WTC11 (cell line): ENCODE measurements around the gene ZBTB25. TPM values are rescaled to one million over a fixed set of nuclear protein-coding genes. Genes with fewer than 3 reads are reported as not detected.

Experiments
- ATAC-seq: fragments of 200-7000 bp; cut with Tn5 transposase; 2 replicates; pipeline ENCODE4 v1.10.0; 2021; ENCODE audit warnings: mild to moderate bottlenecking, moderate library complexity
- CTCF ChIA-PET: fragments of 300-600 bp; sonication (Branson Sonifier 250); formaldehyde crosslinking; loops from one replicate; lab custom pipeline; 2021; ENCODE audit warnings: antibody characterized with exemption; lab: Charles Lee
- POLR2A ChIA-PET: fragments of 350-600 bp; sonication (Branson Sonifier 250); formaldehyde crosslinking; loops from one replicate; lab custom pipeline; 2021; ENCODE audit warnings: antibody characterized with exemption; lab: Charles Lee
- DNase-seq: peaks from one replicate; pipeline ENCODE4 v3.0.0; 2021; ENCODE audit warnings: low spot score
- H3K27ac Mint-ChIP-seq: 2 replicates; pipeline ENCODE4 v1.8.0; 2021; ENCODE audit warnings: mixed read lengths
- H3K27me3 Mint-ChIP-seq: 2 replicates; pipeline ENCODE4 v1.8.0; 2021; ENCODE audit warnings: low read depth, mild to moderate bottlenecking, moderate library complexity, mixed read lengths
- H3K36me3 Mint-ChIP-seq: 2 replicates; pipeline ENCODE4 v1.8.0; 2021; ENCODE audit warnings: mixed read lengths
- H3K4me1 Mint-ChIP-seq: 2 replicates; pipeline ENCODE4 v1.8.0; 2022; ENCODE audit warnings: mixed read lengths
- H3K4me3 Mint-ChIP-seq: 2 replicates; pipeline ENCODE4 v1.8.0; 2021; ENCODE audit warnings: mild to moderate bottlenecking, moderate library complexity, mixed read lengths
- H3K9me3 Mint-ChIP-seq: 2 replicates; pipeline ENCODE4 v1.8.0; 2021; ENCODE audit warnings: mixed read lengths
- AFF4 ChIP-seq: sonication (generic); formaldehyde crosslinking; IDR thresholded peaks from 2 replicates; pipeline ENCODE4 v1.8.1; 2023; ENCODE audit warnings: mild to moderate bottlenecking, missing genetic modification reagents, borderline replicate concordance
- ARID4B ChIP-seq: sonication (generic); formaldehyde crosslinking; IDR thresholded peaks from 2 replicates; pipeline ENCODE4 v1.8.0; 2023; ENCODE audit warnings: missing genetic modification reagents, mild to moderate bottlenecking, borderline replicate concordance
- ATF1 ChIP-seq: sonication (generic); formaldehyde crosslinking; IDR thresholded peaks from 2 replicates; pipeline ENCODE4 v1.8.1; 2023; ENCODE audit warnings: mild to moderate bottlenecking, moderate library complexity, missing genetic modification reagents
- ESRRA ChIP-seq: sonication (generic); formaldehyde crosslinking; IDR thresholded peaks from 2 replicates; pipeline ENCODE4 v1.8.1; 2022; ENCODE audit warnings: mild to moderate bottlenecking, missing genetic modification reagents, borderline replicate concordance
- HMGA2 ChIP-seq: fragments of 250-450 bp; sonication (Bioruptor Pico); IDR thresholded peaks from 2 replicates; pipeline ENCODE4 v1.4.0; 2021; ENCODE audit warnings: mild to moderate bottlenecking, moderate library complexity
- IRF2 ChIP-seq: sonication (generic); formaldehyde crosslinking; IDR thresholded peaks from 2 replicates; pipeline ENCODE4 v1.8.0; 2022; ENCODE audit warnings: low read depth, missing genetic modification reagents, borderline replicate concordance
- PREB ChIP-seq: sonication (generic); formaldehyde crosslinking; IDR thresholded peaks from 2 replicates; pipeline ENCODE4 v1.8.1; 2022; ENCODE audit warnings: mild to moderate bottlenecking, missing genetic modification reagents, moderate library complexity, borderline replicate concordance
- PRRX2 ChIP-seq: fragments of 250-450 bp; sonication (Bioruptor Pico); IDR thresholded peaks from 2 replicates; pipeline ENCODE4 v1.8.0; 2021; ENCODE audit warnings: mild to moderate bottlenecking
- RORB ChIP-seq: fragments of 250-450 bp; sonication (Bioruptor Pico); IDR thresholded peaks from 2 replicates; pipeline ENCODE4 v1.9.0; 2021; ENCODE audit warnings: mild to moderate bottlenecking
- TEAD4 ChIP-seq: sonication (generic); formaldehyde crosslinking; IDR thresholded peaks from 2 replicates; pipeline ENCODE4 v1.8.0; 2022; ENCODE audit warnings: mild to moderate bottlenecking, missing genetic modification reagents
- ZNF416 ChIP-seq: fragments of 250-450 bp; sonication (Bioruptor Pico); IDR thresholded peaks from 2 replicates; pipeline ENCODE4 v1.9.0; 2021; ENCODE audit warnings: mild to moderate bottlenecking, inconsistent platforms
- total RNA-seq: library from RNA; stranded (reverse); gene quantifications from 3 replicates; pipeline ENCODE4 v1.2.3, GENCODE V29; 2021
- TF ChIP-seq, protein P1 (sequence below): sonication (generic); formaldehyde crosslinking; IDR thresholded peaks from 2 replicates; pipeline ENCODE4 v1.8.0; 2023; ENCODE audit warnings: missing genetic modification reagents
- TF ChIP-seq, protein P2 (sequence below): sonication (generic); formaldehyde crosslinking; IDR thresholded peaks from 2 replicates; pipeline ENCODE4 v1.8.0; 2023; ENCODE audit warnings: mild to moderate bottlenecking, missing genetic modification reagents
- TF ChIP-seq, protein P3 (sequence below): sonication (generic); formaldehyde crosslinking; IDR thresholded peaks from 2 replicates; pipeline ENCODE4 v1.8.1; 2023; ENCODE audit warnings: mild to moderate bottlenecking, missing genetic modification reagents, moderate library complexity

The ZBTB25 gene
- total RNA-seq, 1 experiment from 2014 or later: 11.9 TPM

- no peak overlapping the region for H3K4me3 Mint-ChIP-seq
- H3K27me3 Mint-ChIP-seq: no peaks in the 10 kb centered on the region
- no peaks in the 10 kb centered on the region for H3K9me3 Mint-ChIP-seq
- H3K4me1 Mint-ChIP-seq: no peaks in the 10 kb centered on the region
- no peak for ATAC-seq
- peaks cover 72% of the 10 kb centered on the region for H3K36me3 Mint-ChIP-seq
- ChIA-PET CTCF (interaction anchor here (1.7 kb wide), 1 partner anchor 101 kb away, joined by 5 read pairs; no protein-coding TSS in a partner anchor), POLR2A (no interaction called here)
- DNase-seq: no peak
- TF ChIP-seq PRRX2 (CRISPR knock-in tag): no peak
- TF ChIP-seq ESRRA: no peak
- no peak for TF ChIP-seq TEAD4 (CRISPR knock-in tag)
- TF ChIP-seq, protein P1, sequence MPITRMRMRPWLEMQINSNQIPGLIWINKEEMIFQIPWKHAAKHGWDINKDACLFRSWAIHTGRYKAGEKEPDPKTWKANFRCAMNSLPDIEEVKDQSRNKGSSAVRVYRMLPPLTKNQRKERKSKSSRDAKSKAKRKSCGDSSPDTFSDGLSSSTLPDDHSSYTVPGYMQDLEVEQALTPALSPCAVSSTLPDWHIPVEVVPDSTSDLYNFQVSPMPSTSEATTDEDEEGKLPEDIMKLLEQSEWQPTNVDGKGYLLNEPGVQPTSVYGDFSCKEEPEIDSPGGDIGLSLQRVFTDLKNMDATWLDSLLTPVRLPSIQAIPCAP (CRISPR knock-in tag): no peak
- TF ChIP-seq AFF4 (CRISPR knock-in tag): no peak
- TF ChIP-seq, protein P2, sequence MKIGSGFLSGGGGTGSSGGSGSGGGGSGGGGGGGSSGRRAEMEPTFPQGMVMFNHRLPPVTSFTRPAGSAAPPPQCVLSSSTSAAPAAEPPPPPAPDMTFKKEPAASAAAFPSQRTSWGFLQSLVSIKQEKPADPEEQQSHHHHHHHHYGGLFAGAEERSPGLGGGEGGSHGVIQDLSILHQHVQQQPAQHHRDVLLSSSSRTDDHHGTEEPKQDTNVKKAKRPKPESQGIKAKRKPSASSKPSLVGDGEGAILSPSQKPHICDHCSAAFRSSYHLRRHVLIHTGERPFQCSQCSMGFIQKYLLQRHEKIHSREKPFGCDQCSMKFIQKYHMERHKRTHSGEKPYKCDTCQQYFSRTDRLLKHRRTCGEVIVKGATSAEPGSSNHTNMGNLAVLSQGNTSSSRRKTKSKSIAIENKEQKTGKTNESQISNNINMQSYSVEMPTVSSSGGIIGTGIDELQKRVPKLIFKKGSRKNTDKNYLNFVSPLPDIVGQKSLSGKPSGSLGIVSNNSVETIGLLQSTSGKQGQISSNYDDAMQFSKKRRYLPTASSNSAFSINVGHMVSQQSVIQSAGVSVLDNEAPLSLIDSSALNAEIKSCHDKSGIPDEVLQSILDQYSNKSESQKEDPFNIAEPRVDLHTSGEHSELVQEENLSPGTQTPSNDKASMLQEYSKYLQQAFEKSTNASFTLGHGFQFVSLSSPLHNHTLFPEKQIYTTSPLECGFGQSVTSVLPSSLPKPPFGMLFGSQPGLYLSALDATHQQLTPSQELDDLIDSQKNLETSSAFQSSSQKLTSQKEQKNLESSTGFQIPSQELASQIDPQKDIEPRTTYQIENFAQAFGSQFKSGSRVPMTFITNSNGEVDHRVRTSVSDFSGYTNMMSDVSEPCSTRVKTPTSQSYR (CRISPR knock-in tag): no peak
- no peak for TF ChIP-seq IRF2 (CRISPR knock-in tag)
- TF ChIP-seq ZNF416 (CRISPR knock-in tag): no peak
- TF ChIP-seq, protein P3, sequence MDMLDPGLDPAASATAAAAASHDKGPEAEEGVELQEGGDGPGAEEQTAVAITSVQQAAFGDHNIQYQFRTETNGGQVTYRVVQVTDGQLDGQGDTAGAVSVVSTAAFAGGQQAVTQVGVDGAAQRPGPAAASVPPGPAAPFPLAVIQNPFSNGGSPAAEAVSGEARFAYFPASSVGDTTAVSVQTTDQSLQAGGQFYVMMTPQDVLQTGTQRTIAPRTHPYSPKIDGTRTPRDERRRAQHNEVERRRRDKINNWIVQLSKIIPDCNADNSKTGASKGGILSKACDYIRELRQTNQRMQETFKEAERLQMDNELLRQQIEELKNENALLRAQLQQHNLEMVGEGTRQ (CRISPR knock-in tag): no peak
- no peak for TF ChIP-seq ARID4B (CRISPR knock-in tag)
- TF ChIP-seq RORB (CRISPR knock-in tag): no peak
- TF ChIP-seq ATF1: no peak
- no peak for TF ChIP-seq PREB
- TF ChIP-seq HMGA2: no peak
- no peak overlapping the region; the same call in 1 of the 2 replicates for H3K27ac Mint-ChIP-seq
Measured at GRCh38 chr14:64444984-64445845, 58.4 kb downstream of the ZBTB25 start.
